OCI-LY1 (cell line): ENCODE measurements around the gene TSR1.

ENCODE experiments used
- CTCF ChIP-seq: fragments of 200-600 bp; sonication (generic), shearing (Covaris generic); IDR thresholded peaks from 2 replicates; pipeline ENCODE4 v1.5.1; 2017; ENCODE audit warnings: mild to moderate bottlenecking, antibody characterized with exemption, low read length, moderate library complexity, mixed read lengths
- EZH2 ChIP-seq: fragments of 200-600 bp; sonication (generic), shearing (Covaris generic); IDR thresholded peaks from 2 replicates; pipeline ENCODE4 v1.8.0; 2017; ENCODE audit warnings: borderline replicate concordance, mixed run types, mild to moderate bottlenecking, antibody characterized with exemption, low read length, moderate library complexity, mixed read lengths

- TF ChIP-seq CTCF (no peak), EZH2 (no peak)
These were observed 26.2 kb upstream of the TSR1 start for GRCh38 chr17:2362416-2362815.
